GM20000 (cell line): ENCODE data around the gene CYYR1.

Experiments used
- DNase-seq: peaks from one replicate; pipeline ENCODE4 v3.0.0; 2012; ENCODE audit warnings: low spot score
- TF ChIP-seq, protein P1 (sequence below): IDR thresholded peaks from 2 replicates; pipeline ENCODE4 v1.5.1; 2012; ENCODE audit warnings: mild to moderate bottlenecking, control low read depth; ENCODE audit errors: extremely low read depth, missing control alignments

The CYYR1 gene

DNA sequence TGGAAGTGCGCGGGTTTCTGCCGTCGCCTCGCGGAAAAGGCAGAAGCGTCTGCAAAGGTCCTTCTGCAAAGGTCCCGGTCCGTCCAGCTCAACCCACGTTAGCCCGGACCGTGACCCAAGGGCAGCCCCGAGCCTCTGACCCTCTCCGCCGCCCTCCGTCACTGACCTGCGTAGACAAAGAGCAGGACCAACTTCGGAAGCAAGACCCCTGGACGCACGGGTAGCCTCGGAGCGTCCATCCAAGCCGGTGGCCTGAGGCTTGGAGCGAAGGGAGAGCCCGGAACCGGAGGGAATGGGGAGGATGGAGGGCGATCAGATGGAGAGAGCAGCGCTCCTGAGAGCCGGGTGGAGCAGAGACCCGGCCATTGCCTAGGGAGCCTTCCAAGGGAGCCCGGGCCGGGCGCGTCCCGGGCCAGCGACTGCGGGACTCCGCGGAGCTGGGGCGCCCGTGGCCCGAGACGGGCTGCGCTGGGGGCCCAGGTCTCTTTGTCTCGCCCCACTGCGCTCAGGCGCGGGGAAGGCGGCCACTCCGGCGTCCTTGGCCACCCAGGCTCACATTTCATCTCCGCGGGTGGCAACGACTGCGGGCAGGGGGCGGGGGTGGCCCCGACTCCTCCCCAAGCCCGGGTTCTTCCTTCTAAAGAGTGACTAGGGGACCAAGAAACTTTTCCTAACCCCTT is at the start of gene CYYR1:
Gene CYYR1 (minus strand): TSS at position 585 of the 680 bp plus-strand sequence. CDS start 346 bp downstream, at position 239.
- no peak for DNase-seq
- TF ChIP-seq, protein P1, sequence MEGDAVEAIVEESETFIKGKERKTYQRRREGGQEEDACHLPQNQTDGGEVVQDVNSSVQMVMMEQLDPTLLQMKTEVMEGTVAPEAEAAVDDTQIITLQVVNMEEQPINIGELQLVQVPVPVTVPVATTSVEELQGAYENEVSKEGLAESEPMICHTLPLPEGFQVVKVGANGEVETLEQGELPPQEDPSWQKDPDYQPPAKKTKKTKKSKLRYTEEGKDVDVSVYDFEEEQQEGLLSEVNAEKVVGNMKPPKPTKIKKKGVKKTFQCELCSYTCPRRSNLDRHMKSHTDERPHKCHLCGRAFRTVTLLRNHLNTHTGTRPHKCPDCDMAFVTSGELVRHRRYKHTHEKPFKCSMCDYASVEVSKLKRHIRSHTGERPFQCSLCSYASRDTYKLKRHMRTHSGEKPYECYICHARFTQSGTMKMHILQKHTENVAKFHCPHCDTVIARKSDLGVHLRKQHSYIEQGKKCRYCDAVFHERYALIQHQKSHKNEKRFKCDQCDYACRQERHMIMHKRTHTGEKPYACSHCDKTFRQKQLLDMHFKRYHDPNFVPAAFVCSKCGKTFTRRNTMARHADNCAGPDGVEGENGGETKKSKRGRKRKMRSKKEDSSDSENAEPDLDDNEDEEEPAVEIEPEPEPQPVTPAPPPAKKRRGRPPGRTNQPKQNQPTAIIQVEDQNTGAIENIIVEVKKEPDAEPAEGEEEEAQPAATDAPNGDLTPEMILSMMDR: no peak

DNA sequence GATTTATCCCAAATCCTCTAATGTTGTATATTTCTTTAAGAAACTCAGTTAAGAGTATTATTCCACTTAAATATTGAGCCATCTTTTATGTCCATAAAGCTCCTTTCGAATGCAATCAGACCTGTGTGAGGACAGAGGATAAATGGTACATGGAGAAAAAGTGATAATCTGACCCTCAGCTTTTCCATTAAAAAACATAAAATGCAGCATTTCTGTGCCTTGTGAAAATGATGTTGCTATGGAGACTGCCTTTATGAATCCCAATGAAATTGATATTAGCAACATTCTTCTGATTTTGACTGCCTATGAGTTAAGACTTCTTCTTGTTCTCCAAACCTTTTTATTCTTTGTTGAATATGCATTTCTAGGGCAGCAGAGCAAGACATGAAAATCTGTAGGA is 44.1 kb upstream of the CYYR1 start:
- TF ChIP-seq, protein P1: no peak
- no peak for DNase-seq

DNA sequence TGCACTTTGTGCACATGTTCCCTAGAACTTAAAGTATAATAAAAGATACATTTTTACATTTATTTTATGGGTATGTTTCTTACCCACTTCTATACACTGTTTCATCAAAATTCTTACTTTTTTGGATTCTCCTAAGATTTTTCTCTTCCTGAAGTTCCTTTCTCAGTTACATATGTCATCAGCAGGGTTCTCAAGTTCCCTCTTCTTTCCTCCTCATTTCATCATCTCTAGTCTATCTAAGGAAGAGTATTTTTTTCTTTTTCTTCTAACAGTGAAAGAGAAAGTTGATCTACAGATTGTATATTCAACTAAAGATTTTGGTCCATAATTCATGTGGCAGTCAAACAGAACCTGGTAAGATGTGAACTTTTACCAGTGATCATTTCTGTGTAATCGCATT is 41.2 kb upstream of the CYYR1 start:
- TF ChIP-seq, protein P1: no peak
- DNase-seq: no peak

- DNase-seq: no peak
- TF ChIP-seq, protein P1: no peak
Observed at GRCh38 chr21:26599261-26599660, 26.2 kb upstream of the CYYR1 start.

- TF ChIP-seq, protein P1: no peak
- DNase-seq: no peak
Observed at GRCh38 chr21:26597981-26598380, 24.9 kb upstream of the CYYR1 start.

GRCh38 chr21:26597031-26597430 is 23.9 kb upstream of the CYYR1 start:
- TF ChIP-seq, protein P1: no peak
- no peak for DNase-seq

- TF ChIP-seq, protein P1: no peak
- DNase-seq: no peak
Observed at GRCh38 chr21:26595971-26596370, 22.9 kb upstream of the CYYR1 start.
